ENCODE data around the gene KANSL1. TPM values are rescaled to one million over a fixed set of nuclear protein-coding genes. Genes with fewer than 3 reads are reported as not detected.

KANSL1 gene
- total and polyA plus RNA-seq, 10 of the 15 experiments (the other 5 are each of a cell fraction or from before 2014, with no cell fraction given) = 4.7 to 60.6 (median 28.0) TPM

DNA sequence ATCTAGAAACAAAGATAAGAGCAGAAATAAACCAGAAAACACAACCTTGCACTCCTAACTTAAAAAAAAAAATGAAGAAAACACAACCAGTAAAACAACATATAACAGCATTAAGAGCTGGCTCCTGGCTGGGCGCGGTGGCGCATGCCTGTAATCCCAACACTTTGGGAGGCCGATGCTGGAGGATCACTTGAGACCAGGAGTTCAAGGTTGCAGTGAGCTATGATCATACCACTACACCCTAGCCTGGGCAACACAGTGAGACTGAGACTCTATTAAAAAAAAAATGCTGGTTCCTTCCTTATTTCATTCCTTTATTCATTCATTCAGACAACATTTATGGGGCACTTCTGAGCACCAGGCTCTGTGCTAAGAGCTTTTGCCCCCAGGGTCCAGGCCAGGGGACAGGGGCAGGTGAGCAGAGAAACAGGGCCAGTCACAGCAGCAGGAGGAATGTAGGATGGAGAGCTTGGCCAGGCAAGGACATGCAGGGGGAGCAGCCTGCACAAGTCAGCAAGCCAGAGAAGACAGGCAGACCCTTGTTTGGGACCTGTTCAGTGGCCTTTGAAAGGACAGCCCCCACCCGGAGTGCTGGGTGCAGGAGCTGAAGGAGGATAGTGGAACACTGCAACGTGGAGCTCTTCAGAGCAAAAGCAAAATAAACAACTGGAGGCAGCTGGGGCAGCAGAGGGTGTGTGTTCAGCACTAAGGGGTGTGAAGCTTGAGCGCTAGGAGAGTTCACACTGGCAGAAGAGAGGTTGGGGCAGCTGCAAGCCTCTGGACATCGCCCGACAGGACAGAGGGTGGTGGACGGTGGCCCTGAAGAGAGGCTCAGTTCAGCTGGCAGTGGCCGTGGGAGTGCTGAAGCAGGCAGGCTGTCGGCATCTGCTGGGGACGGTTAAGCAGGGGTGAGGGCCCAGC is 191.6 kb downstream of the KANSL1 start:
- Histone ChIP-seq H3K4me3 (no peak overlapping the region), H3K36me3 (ENCODE audit: control insufficient read depth in 2 of 2, insufficient read depth in 2 of 2, low read length in 1 of 2) (no peaks in the 10 kb centered on the region), H3K9ac (ENCODE audit: control insufficient read depth, insufficient read depth, low read length) (no peak overlapping the region), H3K79me2 (ENCODE audit: control insufficient read depth, insufficient read depth, low read length) (no peaks in the 10 kb centered on the region), H2AFZ (ENCODE audit: control insufficient read depth, low read depth, low read length) (no peak overlapping the region), H3K4me1 (ENCODE audit: control insufficient read depth, insufficient read depth, low read length) (no peaks in the 10 kb centered on the region), H3K4me2 (ENCODE audit: control insufficient read depth, insufficient read depth) (no peak overlapping the region), H3K27ac (ENCODE audit: control insufficient read depth, insufficient read depth) (no peak overlapping the region), H3K27me3 (replicated peaks in 1 of 2; ENCODE audit: control insufficient read depth in 2 of 2, insufficient read depth in 2 of 2, low read length in 1 of 2) (no peaks in the 10 kb centered on the region), H4K20me1 (ENCODE audit: control insufficient read depth, insufficient read depth) (no peaks in the 10 kb centered on the region), H3K9me3 (replicated peaks; ENCODE audit: control insufficient read depth, insufficient read depth, low read length) (no peaks in the 10 kb centered on the region)
- WGBS (ENCODE audit: insufficient coverage, insufficient replicate concordance, low lambda C conversion rate, missing lambda C conversion rate) = 60% methylated on average over 13 of the region's 13 CpGs
- CTCF ChIA-PET = interaction anchor here (0.6 to 6.4 kb wide), 13 partner anchors 11 to 285 kb away, joined by 3 to 65 read pairs (median 4); no protein-coding TSS in a partner anchor
- FAIRE-seq (no peak), ATAC-seq (no peak; the same call in 2 of the 3 replicates), DNase-seq (ENCODE audit: low read depth, low spot score) (no peak)
- RAD21 ChIA-PET (ENCODE audit: unreplicated experiment) = interaction anchor here (0.7 to 2.3 kb wide), 3 partner anchors 47 to 211 kb away, joined by 3 to 13 read pairs (median 4); no protein-coding TSS in a partner anchor
- POLR2A ChIA-PET = no interaction called here
- in situ Hi-C loops (cut with MboI) = loop anchor here (5.0 kb wide), 2 partner anchors 216 to 266 kb away; no protein-coding TSS in a partner anchor
- intact Hi-C loops (cut with micrococcal nuclease; ENCODE audit: unreplicated experiment) = loop anchor here (1.0 kb wide), 1 partner anchor 212 kb away; no protein-coding TSS in a partner anchor
- SMC1A ChIA-PET (ENCODE audit: uncharacterized antibody, unreplicated experiment) = interaction anchor here (0.6 to 3.1 kb wide), 5 partner anchors 43 to 556 kb away, joined by 3 to 10 read pairs (median 7); no protein-coding TSS in a partner anchor
- BruUV-seq (replicated peaks) = no TSS peak
- TF ChIP-seq RB1 (IDR thresholded peaks at IDR 0.05; ENCODE audit: borderline replicate concordance) (no peak), RFX5 (IDR thresholded peaks at IDR 0.05; ENCODE audit: low read depth, low read length) (no peak), SMC3 (IDR thresholded peaks at IDR 0.05; ENCODE audit: borderline replicate concordance, low read length) (no peak)

DNA sequence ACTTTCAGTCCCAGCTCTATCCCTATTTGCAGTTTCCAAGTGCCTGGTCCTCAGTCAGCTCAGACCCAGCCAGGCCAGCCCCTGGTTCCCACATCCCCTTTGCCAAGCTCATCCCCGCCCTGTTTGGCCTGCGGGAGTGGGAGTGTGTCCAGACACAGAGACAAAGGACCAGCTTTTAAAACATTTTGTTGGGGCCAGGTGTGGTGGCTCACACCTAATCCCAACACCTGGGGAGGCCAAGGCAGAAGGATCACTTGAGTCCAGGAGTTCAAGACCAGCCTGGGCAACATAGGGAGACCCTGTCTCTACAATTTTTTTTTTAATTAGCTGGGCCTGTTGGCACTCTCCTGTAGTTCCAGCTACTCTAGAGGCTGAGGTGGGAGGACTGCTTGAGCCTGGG is 192.5 kb downstream of the KANSL1 start:
- no peaks in the 10 kb centered on the region for H4K20me1 ChIP-seq (ENCODE audit: control insufficient read depth, insufficient read depth)
- BruUV-seq (replicated peaks) = no TSS peak
- no peak for DNase-seq (ENCODE audit: low read depth, low spot score)
- ChIA-PET RAD21 (ENCODE audit: unreplicated experiment) (interaction anchor here (2.3 kb wide), 1 partner anchor 212 kb away, joined by 13 read pairs; no protein-coding TSS in a partner anchor), SMC1A (ENCODE audit: uncharacterized antibody, unreplicated experiment) (interaction anchor here (1.1 to 3.1 kb wide), 2 partner anchors 9 to 44 kb away, joined by 3 to 7 read pairs; no protein-coding TSS in a partner anchor), POLR2A (no interaction called here), CTCF (interaction anchor here (0.6 to 6.4 kb wide), 8 partner anchors 39 to 286 kb away, joined by 3 to 65 read pairs (median 4); no protein-coding TSS in a partner anchor)
- intact Hi-C loops (cut with micrococcal nuclease; ENCODE audit: unreplicated experiment) (no loop called here), in situ Hi-C loops (cut with MboI) (loop anchor here (5.0 kb wide), 2 partner anchors 217 to 267 kb away; no protein-coding TSS in a partner anchor)
- H3K9ac ChIP-seq (ENCODE audit: control insufficient read depth, insufficient read depth, low read length) = no peak overlapping the region
- 50% methylated on average over 2 of the region's 2 CpGs for WGBS (ENCODE audit: insufficient coverage, insufficient replicate concordance, low lambda C conversion rate, missing lambda C conversion rate)
- H3K4me2 ChIP-seq (ENCODE audit: control insufficient read depth, insufficient read depth) = no peak overlapping the region
- no peak overlapping the region for H2AFZ ChIP-seq (ENCODE audit: control insufficient read depth, low read depth, low read length)
- no peaks in the 10 kb centered on the region for H3K27me3 ChIP-seq (replicated peaks in 1 of 2; ENCODE audit: control insufficient read depth in 2 of 2, insufficient read depth in 2 of 2, low read length in 1 of 2)
- FAIRE-seq = no peak
- no peak overlapping the region for H3K4me3 ChIP-seq
- H3K4me1 ChIP-seq (ENCODE audit: control insufficient read depth, insufficient read depth, low read length) = no peaks in the 10 kb centered on the region
- no peak for TF ChIP-seq PML (IDR thresholded peaks at IDR 0.05; ENCODE audit: low read length)
- H3K9me3 ChIP-seq (replicated peaks; ENCODE audit: control insufficient read depth, insufficient read depth, low read length) = no peaks in the 10 kb centered on the region
- no peak for ATAC-seq
- H3K36me3 ChIP-seq (ENCODE audit: control insufficient read depth in 2 of 2, insufficient read depth in 2 of 2, low read length in 1 of 2) = no peaks in the 10 kb centered on the region
- no peaks in the 10 kb centered on the region for H3K79me2 ChIP-seq (ENCODE audit: control insufficient read depth, insufficient read depth, low read length)
- H3K27ac ChIP-seq (ENCODE audit: control insufficient read depth, insufficient read depth) = no peak overlapping the region
